H9 (cell line): ENCODE data around the gene NEURL1. TPM values are rescaled to one million over a fixed set of nuclear protein-coding genes. Genes with fewer than 3 reads are reported as not detected.

Experiments
- DNase-seq: peaks from one replicate; pipeline ENCODE4 v3.0.0-alpha.2; 2017
- H2AFZ ChIP-seq: one replicate; pipeline ENCODE4 v1.6.1; 2013; ENCODE audit warnings: mild to moderate bottlenecking, low read length, control low read depth, moderate library complexity
- H2AK5ac ChIP-seq: 2 replicates; pipeline ENCODE4 v1.6.1; 2013; ENCODE audit warnings: low read length, control low read depth, mixed read lengths; ENCODE audit not compliant: insufficient read length
- H2BK120ac ChIP-seq: one replicate; pipeline ENCODE4 v1.6.1; 2013; ENCODE audit warnings: low read depth, mild to moderate bottlenecking, low read length, control low read depth, inconsistent platforms; ENCODE audit not compliant: poor library complexity, severe bottlenecking
- H2BK12ac ChIP-seq: 2 replicates; pipeline ENCODE4 v1.6.1; 2013; ENCODE audit warnings: low read length, control low read depth, mixed read lengths, low read depth; ENCODE audit not compliant: insufficient read length
- H2BK15ac ChIP-seq: 2 replicates; pipeline ENCODE4 v1.6.1; 2013; ENCODE audit warnings: low read depth, low read length, control low read depth
- H2BK20ac ChIP-seq: one replicate; pipeline ENCODE4 v1.6.1; 2013; ENCODE audit warnings: low read depth, mild to moderate bottlenecking, low read length, control low read depth, inconsistent platforms; ENCODE audit not compliant: poor library complexity, severe bottlenecking
- H2BK5ac ChIP-seq: 2 replicates; pipeline ENCODE4 v1.6.1; 2013; ENCODE audit warnings: low read length, control low read depth, mixed read lengths; ENCODE audit not compliant: insufficient read length
- H3K14ac ChIP-seq: 2 replicates; pipeline ENCODE4 v1.6.1; 2013; ENCODE audit warnings: low read length, control low read depth; ENCODE audit not compliant: insufficient read depth
- H3K18ac ChIP-seq: 2 replicates; pipeline ENCODE4 v1.6.1; 2013; ENCODE audit warnings: low read depth, mild to moderate bottlenecking, mixed read lengths, low read length, control low read depth; ENCODE audit not compliant: insufficient read length
- H3K23ac ChIP-seq: 2 replicates; pipeline ENCODE4 v1.6.1; 2013; ENCODE audit warnings: low read length, control low read depth, mixed read lengths, low read depth; ENCODE audit not compliant: insufficient read length
- H3K23me2 ChIP-seq: 2 replicates; pipeline ENCODE4 v1.6.1; 2013; ENCODE audit warnings: low read depth, mild to moderate bottlenecking, mixed read lengths, low read length, control low read depth; ENCODE audit not compliant: insufficient read length, poor library complexity, severe bottlenecking
- H3K27ac ChIP-seq: 2 replicates; pipeline ENCODE4 v1.5.1; 2013; ENCODE audit warnings: low read length, control low read depth, mixed read lengths, low read depth; ENCODE audit not compliant: insufficient read length
- H3K27me3 ChIP-seq: 2 replicates; pipeline ENCODE4 v1.6.1; 2013; ENCODE audit warnings: low read length, control low read depth, inconsistent platforms; ENCODE audit not compliant: insufficient read depth
- H3K4ac ChIP-seq: 2 replicates; pipeline ENCODE4 v1.6.1; 2013; ENCODE audit warnings: low read depth, mild to moderate bottlenecking, control low read depth, inconsistent platforms, low read length, moderate library complexity
- H3K4me1 ChIP-seq: 2 replicates; pipeline ENCODE4 v1.6.1; 2013; ENCODE audit warnings: low read length, control low read depth, inconsistent platforms; ENCODE audit not compliant: insufficient read depth
- H3K4me2 ChIP-seq: 2 replicates; pipeline ENCODE4 v1.6.1; 2013; ENCODE audit warnings: low read length, control low read depth, mixed read lengths; ENCODE audit not compliant: insufficient read length, insufficient read depth
- H3K56ac ChIP-seq: 2 replicates; pipeline ENCODE4 v1.6.1; 2013; ENCODE audit warnings: low read depth, mild to moderate bottlenecking, mixed read lengths, low read length, control low read depth; ENCODE audit not compliant: insufficient read length
- H3K79me1 ChIP-seq: 2 replicates; pipeline ENCODE4 v1.6.1; 2013; ENCODE audit warnings: low read depth, mild to moderate bottlenecking, moderate library complexity, low read length, control low read depth, inconsistent platforms; ENCODE audit not compliant: insufficient read depth, poor library complexity, severe bottlenecking
- H3K79me2 ChIP-seq: 2 replicates; pipeline ENCODE4 v1.6.1; 2013; ENCODE audit warnings: low read length, control low read depth, inconsistent platforms; ENCODE audit not compliant: insufficient read depth
- H3K9ac ChIP-seq: 2 replicates; pipeline ENCODE4 v1.6.1; 2013; ENCODE audit warnings: low read length, control low read depth, mixed read lengths; ENCODE audit not compliant: insufficient read length; ENCODE audit errors: extremely low read depth
- H3K9me3 ChIP-seq: one replicate; pipeline ENCODE4 v1.6.1; 2013; ENCODE audit warnings: low read depth, low read length, inconsistent platforms; ENCODE audit not compliant: control insufficient read depth
- H3T11ph ChIP-seq: one replicate; pipeline ENCODE4 v1.6.1; 2013; ENCODE audit warnings: mild to moderate bottlenecking, low read length, control low read depth, inconsistent platforms
- H4K20me1 ChIP-seq: one replicate; pipeline ENCODE4 v1.6.1; 2013; ENCODE audit not compliant: control insufficient read depth, insufficient read length, insufficient read depth
- H4K5ac ChIP-seq: 2 replicates; pipeline ENCODE4 v1.6.1; 2013; ENCODE audit warnings: low read depth, mild to moderate bottlenecking, mixed read lengths, low read length, control low read depth; ENCODE audit not compliant: insufficient read length
- H4K8ac ChIP-seq: replicated peaks from 2 replicates; pipeline ENCODE4 v1.6.1; 2013; ENCODE audit warnings: low read length, control low read depth, mixed read lengths, low read depth; ENCODE audit not compliant: insufficient read length
- H4K91ac ChIP-seq: 2 replicates; pipeline ENCODE4 v1.6.1; 2013; ENCODE audit warnings: low read depth, mild to moderate bottlenecking, moderate library complexity, mixed read lengths, low read length, control low read depth; ENCODE audit not compliant: insufficient read length
- H3K27ac Mint-ChIP-seq, 3 experiments: 2 replicates in 2 of 3; 3 replicates in 1 of 3; pipeline ENCODE4 v1.8.0; 2020 to 2021; ENCODE audit warnings: mixed read lengths in 3 of 3, mild to moderate bottlenecking in 1 of 3, moderate library complexity in 1 of 3
- H3K27me3 Mint-ChIP-seq: 2 replicates; pipeline ENCODE4 v1.8.0; 2021; ENCODE audit warnings: low read depth, mild to moderate bottlenecking, moderate library complexity, mixed read lengths
- H3K36me3 Mint-ChIP-seq, 3 experiments: 2 replicates in 2 of 3; 3 replicates in 1 of 3; pipeline ENCODE4 v1.8.0; 2020 to 2021; ENCODE audit warnings: low read depth in 3 of 3, mixed read lengths in 3 of 3; ENCODE audit not compliant: insufficient read depth in 1 of 3
- H3K4me1 Mint-ChIP-seq, 2 experiments: 2 replicates each; pipeline ENCODE4 v1.8.0; 2020; ENCODE audit warnings: mixed read lengths in 2 of 2
- H3K4me3 Mint-ChIP-seq, 2 experiments: 2 replicates in 1 of 2; 3 replicates in 1 of 2; pipeline ENCODE4 v1.8.0; 2020 to 2021; ENCODE audit warnings: mild to moderate bottlenecking in 2 of 2, mixed read lengths in 2 of 2, moderate library complexity in 1 of 2
- H3K9me3 Mint-ChIP-seq, 2 experiments: 2 replicates in 1 of 2; 3 replicates in 1 of 2; pipeline ENCODE4 v1.8.0; 2020; ENCODE audit warnings: mild to moderate bottlenecking in 2 of 2, mixed read lengths in 2 of 2, moderate library complexity in 1 of 2
- CTCF ChIP-seq: fragments of 200-600 bp; sonication (generic); conservative IDR thresholded peaks from 3 replicates; pipeline ENCODE4 v1.8.0; 2021; ENCODE audit warnings: antibody characterized with exemption, mild to moderate bottlenecking
- WGBS: extraction: QIAGEN DNeasy Blood & Tissue Kit; methylation state at CpG from one replicate; pipeline ENCODE4 v1.1.7; 2013; ENCODE audit warnings: missing lambda C conversion rate, low lambda C conversion rate, mixed read lengths; ENCODE audit not compliant: insufficient read length; ENCODE audit errors: extremely low coverage; 5-methylcytosine and 5-hydroxymethylcytosine counted together
- total RNA-seq: library from RNA; stranded (reverse); gene quantifications from 2 replicates; pipeline ENCODE4 v1.2.1, GENCODE V29; 2021

NEURL1 gene
- total RNA-seq, 1 experiment from 2014 or later, result 1.2 TPM

- Histone ChIP-seq H2BK120ac (no peak overlapping the region), H3K56ac (no peak overlapping the region), H3K4me2 (no peak overlapping the region), H2AFZ (no peak overlapping the region), H3K14ac (no peak overlapping the region), H3K23ac (no peak overlapping the region), H2BK5ac (no peak overlapping the region), H4K5ac (no peak overlapping the region), H3T11ph (no peak overlapping the region), H3K27me3 (peaks cover 2% of the 10 kb centered on the region; the same call in 1 of the 2 replicates), H2BK15ac (no peak overlapping the region), H2AK5ac (no peak overlapping the region), H4K91ac (no peak overlapping the region), H3K9ac (no peak overlapping the region), H4K8ac (no peak overlapping the region), H2BK20ac (no peak overlapping the region), H3K79me2 (no peaks in the 10 kb centered on the region), H3K9me3 (no peaks in the 10 kb centered on the region), H3K23me2 (no peaks in the 10 kb centered on the region), H4K20me1 (no peaks in the 10 kb centered on the region), H3K27ac (no peak overlapping the region), H3K4me1 (no peaks in the 10 kb centered on the region), H3K18ac (no peak overlapping the region), H3K4ac (no peak overlapping the region), H3K79me1 (no peaks in the 10 kb centered on the region), H2BK12ac (no peak overlapping the region)
- TF ChIP-seq CTCF, result no peak
- H3K4me3 Mint-ChIP-seq, result 0 out of 5 replicates have a peak overlapping the region, but pooled peaks of 1 of the 2 experiments have one; percentile 81
- H3K9me3 Mint-ChIP-seq, result no peaks in the 10 kb centered on the region; a peak in 2 of 5 replicates
- H3K27ac Mint-ChIP-seq, result no peak overlapping the region
- WGBS, result no CpG with 5 or more reads among the region's 12 CpGs
- peaks cover 2 to 15% of the 10 kb centered on the region in 2 experiments; a peak in 3 of 4 replicates for H3K4me1 Mint-ChIP-seq
- H3K36me3 Mint-ChIP-seq, result no peaks in the 10 kb centered on the region; a peak in 1 of 7 replicates
- H3K27me3 Mint-ChIP-seq, result peaks cover 52% of the 10 kb centered on the region
- DNase-seq, result no peak
These were observed 63.0 kb downstream of the NEURL1 start for GRCh38 chr10:103556383-103557007.
